Measurements from ENCODE around the gene OR1D5. TPM values are rescaled to one million over a fixed set of nuclear protein-coding genes. Genes with fewer than 3 reads are reported as not detected.

OR1D5 gene
- total and polyA plus RNA-seq, 2 of the 8 experiments (the other 6 are each of a cell fraction or from before 2014, with no cell fraction given), result not detected

DNA sequence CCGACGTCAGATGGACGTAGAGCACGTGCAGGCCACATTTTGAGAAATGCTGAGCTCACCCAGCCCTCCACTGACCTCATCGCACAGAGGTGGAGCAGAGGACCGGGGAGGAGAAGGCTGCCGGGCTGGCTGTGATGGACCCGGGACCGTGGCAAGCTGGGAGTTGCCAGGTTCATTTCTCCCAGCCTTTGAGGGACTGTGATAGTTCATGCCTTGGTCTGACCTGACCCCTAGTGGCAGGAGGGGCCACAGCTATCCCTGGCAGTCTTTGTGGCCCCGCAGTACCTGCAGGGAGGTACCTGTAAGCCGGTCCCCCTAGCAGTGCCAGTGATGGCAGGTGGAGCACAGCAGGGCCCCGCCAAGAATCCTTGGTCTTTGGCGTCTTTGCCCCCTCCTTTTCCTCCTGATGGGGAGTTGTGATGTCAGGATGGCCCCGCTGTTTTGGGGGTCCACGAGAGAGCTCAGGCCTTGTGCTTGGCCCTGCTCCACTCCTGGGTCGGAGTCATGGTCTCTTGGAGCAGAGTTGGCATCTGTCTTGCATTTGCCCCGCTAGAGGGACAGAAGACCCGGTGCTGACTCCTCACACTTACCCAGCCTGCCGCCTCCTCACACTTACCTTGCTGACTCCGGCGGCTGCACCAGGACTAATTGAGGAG is 50.4 kb downstream of the OR1D5 start:
- Histone ChIP-seq H3K4me1 (replicated peaks in 1 of 4; ENCODE audit: control insufficient read depth in 3 of 4, insufficient read depth in 4 of 4, low read length in 3 of 4) (no peaks in the 10 kb centered on the region), H3K18ac (ENCODE audit: extremely low read depth, low read length) (no peak overlapping the region), H2AFZ (ENCODE audit: low read length) (no peak overlapping the region), H4K8ac (ENCODE audit: extremely low read depth, insufficient read depth, low read length) (no peak overlapping the region), H3K23me2 (ENCODE audit: low read depth, low read length) (no peaks in the 10 kb centered on the region), H3K36me3 (ENCODE audit: control insufficient read depth in 2 of 4, insufficient read depth in 4 of 4, low read length in 3 of 4) (peaks cover 0 to 10% (median 3%) of the 10 kb centered on the region in 4 experiments; a peak in 3 of 8 replicates), H3K14ac (ENCODE audit: insufficient read length) (no peak overlapping the region), H3K9ac (replicated peaks in 1 of 4; ENCODE audit: extremely low read depth in 1 of 4, low read depth in 3 of 4, low read length in 3 of 4) (no peak overlapping the region), H3K23ac (ENCODE audit: insufficient read length) (no peak overlapping the region), H4K91ac (replicated peaks; ENCODE audit: insufficient read length, low read length) (no peak overlapping the region), H4K20me1 (replicated peaks in 1 of 2; ENCODE audit: control insufficient read depth in 1 of 2, insufficient read depth in 2 of 2, low read length in 2 of 2) (peaks cover 2 to 5% of the 10 kb centered on the region in 2 experiments), H3K79me2 (ENCODE audit: control insufficient read depth in 1 of 2, insufficient read depth in 2 of 2, low read length in 2 of 2) (no peaks in the 10 kb centered on the region), H2BK120ac (replicated peaks; ENCODE audit: low read depth, low read length) (no peak overlapping the region), H3K4me3 (ENCODE audit: extremely low read depth in 1 of 4, insufficient read depth in 2 of 4, low read depth in 3 of 4, low read length in 4 of 4) (no peak overlapping the region), H3K4me2 (ENCODE audit: insufficient read depth in 1 of 2, low read depth in 2 of 2, low read length in 2 of 2) (no peak overlapping the region), H3K56ac (replicated peaks; ENCODE audit: insufficient read length, low read depth, low read length) (no peak overlapping the region), H2BK5ac (ENCODE audit: low read depth, low read length) (no peak overlapping the region), H2AK5ac (ENCODE audit: low read depth, low read length) (no peak overlapping the region), H3K9me3 (ENCODE audit: insufficient read depth in 2 of 2, low read depth in 1 of 2, low read length in 1 of 2) (no peaks in the 10 kb centered on the region), H3K27ac (ENCODE audit: low read depth, low read length) (no peak overlapping the region), H3K4ac (replicated peaks; ENCODE audit: insufficient read length, low read depth, low read length) (no peak overlapping the region), H4K5ac (ENCODE audit: insufficient read length, low read depth, low read length) (no peak overlapping the region), H2BK15ac (ENCODE audit: low read length) (no peak overlapping the region), H2BK12ac (ENCODE audit: low read depth, low read length) (no peak overlapping the region), H2BK20ac (ENCODE audit: low read length) (no peak overlapping the region), H3K27me3 (replicated peaks in 1 of 4; ENCODE audit: control insufficient read depth in 3 of 4, extremely low read depth in 1 of 4, insufficient read depth in 3 of 4, low read length in 3 of 4) (no peaks in the 10 kb centered on the region), H3K79me1 (ENCODE audit: low read depth, low read length) (no peaks in the 10 kb centered on the region)
- DNase-seq (ENCODE audit: low read depth in 1 of 2, low spot score in 2 of 2) (peak; percentile 62 to 82), FAIRE-seq (peak; percentile 81)
- 73% methylated on average over 15 of the region's 21 CpGs; no CpG with 5 or more reads in 1 of the 2 experiments for WGBS, 2 experiments (ENCODE audit: extremely low coverage in 1 of 2, insufficient coverage in 1 of 2, insufficient read length in 1 of 2, insufficient replicate concordance in 2 of 2, low coverage in 1 of 2, low lambda C conversion rate in 2 of 2, missing lambda C conversion rate in 1 of 2)
- ChIA-PET CTCF (ENCODE audit: partially characterized antibody) (interaction anchor here (0.6 to 5.8 kb wide), 48 partner anchors 10 to 640 kb away, joined by 3 to 81 read pairs (median 5); no protein-coding TSS in a partner anchor), POLR2A (ENCODE audit: partially characterized antibody) (no interaction called here)
- TF ChIP-seq ASH2L (IDR thresholded peaks at IDR 0.05; ENCODE audit: low read length), result no peak
- TF ChIP-seq, protein P1, sequence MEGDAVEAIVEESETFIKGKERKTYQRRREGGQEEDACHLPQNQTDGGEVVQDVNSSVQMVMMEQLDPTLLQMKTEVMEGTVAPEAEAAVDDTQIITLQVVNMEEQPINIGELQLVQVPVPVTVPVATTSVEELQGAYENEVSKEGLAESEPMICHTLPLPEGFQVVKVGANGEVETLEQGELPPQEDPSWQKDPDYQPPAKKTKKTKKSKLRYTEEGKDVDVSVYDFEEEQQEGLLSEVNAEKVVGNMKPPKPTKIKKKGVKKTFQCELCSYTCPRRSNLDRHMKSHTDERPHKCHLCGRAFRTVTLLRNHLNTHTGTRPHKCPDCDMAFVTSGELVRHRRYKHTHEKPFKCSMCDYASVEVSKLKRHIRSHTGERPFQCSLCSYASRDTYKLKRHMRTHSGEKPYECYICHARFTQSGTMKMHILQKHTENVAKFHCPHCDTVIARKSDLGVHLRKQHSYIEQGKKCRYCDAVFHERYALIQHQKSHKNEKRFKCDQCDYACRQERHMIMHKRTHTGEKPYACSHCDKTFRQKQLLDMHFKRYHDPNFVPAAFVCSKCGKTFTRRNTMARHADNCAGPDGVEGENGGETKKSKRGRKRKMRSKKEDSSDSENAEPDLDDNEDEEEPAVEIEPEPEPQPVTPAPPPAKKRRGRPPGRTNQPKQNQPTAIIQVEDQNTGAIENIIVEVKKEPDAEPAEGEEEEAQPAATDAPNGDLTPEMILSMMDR (IDR thresholded peaks at IDR 0.05; ENCODE audit: control extremely low read depth in 1 of 3, insufficient read depth in 1 of 3, low read depth in 1 of 3, low read length in 3 of 3), result peak; percentile 88 to 98 (median 94)
- TF ChIP-seq HDAC2 (IDR thresholded peaks at IDR 0.05; ENCODE audit: borderline replicate concordance in 1 of 2, low read depth in 2 of 2, low read length in 2 of 2), result no peak
- TF ChIP-seq EGR1 (IDR thresholded peaks at IDR 0.05; ENCODE audit: borderline replicate concordance, low read depth, low read length), result no peak
- TF ChIP-seq POU5F1 (IDR thresholded peaks at IDR 0.05; ENCODE audit: low read depth, low read length), result no peak
- TF ChIP-seq CHD1 (IDR thresholded peaks at IDR 0.05; ENCODE audit: low read depth, low read length), result no peak
- no peak for TF ChIP-seq SP4 (IDR thresholded peaks at IDR 0.05; ENCODE audit: low read length)
- TF ChIP-seq POLR2A (IDR thresholded peaks at IDR 0.05; ENCODE audit: control extremely low read depth in 1 of 2, low read depth in 2 of 2, low read length in 2 of 2), result no peak
- no peak for TF ChIP-seq KDM1A (IDR thresholded peaks at IDR 0.05; ENCODE audit: borderline replicate concordance, low read length)
- TF ChIP-seq TAF7 (optimal IDR thresholded peaks at IDR 0.05; ENCODE audit: borderline replicate concordance, low read depth, low read length), result no peak
